Endometrial microvascular endothelial cells (primary cell): Measurements from ENCODE around the gene OBSCN. TPM values are rescaled to one million over a fixed set of nuclear protein-coding genes. Genes with fewer than 3 reads are reported as not detected.

Source experiments
- in situ Hi-C: cut with HindIII; loops from 2 replicates; pipeline ENCODE4 v1.10.0; 2017; ENCODE audit warnings: low sequenced_read_pairs, low pct_unique_long_range_greater_than_20kb; ENCODE audit errors: inconsistent ontology term
- total RNA-seq: library from RNA; depleted of rRNA; stranded (reverse); fragments of >200 nt; gene quantifications from one replicate; pipeline ENCODE4 v1.2.3, GENCODE V29; 2015; ENCODE audit errors: inconsistent ontology term

Gene OBSCN
- total RNA-seq, 1 donor from 2014 or later = 0.37 TPM

DNA sequence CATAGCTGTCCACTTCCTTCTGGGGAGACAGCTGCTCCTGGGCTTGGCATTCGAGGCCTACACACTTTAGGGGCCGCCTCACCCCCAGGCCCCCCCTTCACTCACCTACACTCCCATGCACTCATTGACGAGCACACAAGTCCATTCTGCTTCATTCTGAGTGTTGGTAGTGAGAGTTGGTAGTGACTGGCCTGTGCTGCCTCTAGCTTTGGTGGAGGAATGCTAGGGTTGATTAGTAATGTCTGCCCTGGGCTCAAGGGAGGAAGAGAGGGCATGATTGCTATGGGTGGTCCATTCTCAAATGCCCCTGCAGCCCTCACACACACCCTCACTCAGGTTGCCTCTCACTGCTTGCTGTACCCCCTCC, 168.4 kb downstream of the OBSCN start:
- in situ Hi-C loops = no loop called here

DNA sequence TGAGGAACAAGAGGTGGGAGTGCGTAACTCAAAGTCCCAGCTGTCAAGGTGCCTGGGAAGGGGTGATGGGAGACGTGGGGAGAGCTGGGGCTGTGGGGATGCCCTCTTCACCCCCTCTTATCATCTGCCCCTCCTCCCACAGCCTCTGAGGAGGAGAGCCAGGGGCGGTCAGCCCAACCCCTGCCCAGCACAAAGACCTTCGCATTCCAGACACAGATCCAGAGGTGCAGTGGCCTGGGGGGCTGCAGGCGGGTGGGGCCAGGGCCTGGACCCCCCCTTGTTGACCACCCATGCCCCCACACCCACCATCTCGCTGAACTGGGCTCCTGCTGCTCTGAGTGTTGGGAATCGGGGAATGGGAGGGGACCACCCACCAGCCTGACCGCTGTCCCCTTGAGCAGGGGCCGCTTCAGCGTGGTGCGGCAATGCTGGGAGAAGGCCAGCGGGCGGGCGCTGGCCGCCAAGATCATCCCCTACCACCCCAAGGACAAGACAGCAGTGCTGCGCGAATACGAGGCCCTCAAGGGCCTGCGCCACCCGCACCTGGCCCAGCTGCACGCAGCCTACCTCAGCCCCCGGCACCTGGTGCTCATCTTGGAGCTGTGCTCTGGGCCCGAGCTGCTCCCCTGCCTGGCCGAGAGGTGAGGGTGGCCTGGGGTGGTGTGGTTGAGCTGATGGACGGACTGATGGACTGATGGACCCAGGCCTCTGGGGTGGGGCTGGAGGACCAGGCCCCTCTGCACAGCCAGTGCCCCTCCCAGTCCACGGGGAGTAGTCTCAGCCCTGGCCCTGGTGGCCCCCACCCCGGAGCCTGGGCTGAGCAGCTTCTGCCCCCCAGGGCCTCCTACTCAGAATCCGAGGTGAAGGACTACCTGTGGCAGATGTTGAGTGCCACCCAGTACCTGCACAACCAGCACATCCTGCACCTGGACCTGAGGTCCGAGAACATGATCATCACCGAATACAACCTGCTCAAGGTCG, 169.1 kb downstream of the OBSCN start:
- in situ Hi-C loops = no loop called here

GRCh38 chr1:228377664-228378089, 169.8 kb downstream of the OBSCN start:
- in situ Hi-C loops = no loop called here

DNA sequence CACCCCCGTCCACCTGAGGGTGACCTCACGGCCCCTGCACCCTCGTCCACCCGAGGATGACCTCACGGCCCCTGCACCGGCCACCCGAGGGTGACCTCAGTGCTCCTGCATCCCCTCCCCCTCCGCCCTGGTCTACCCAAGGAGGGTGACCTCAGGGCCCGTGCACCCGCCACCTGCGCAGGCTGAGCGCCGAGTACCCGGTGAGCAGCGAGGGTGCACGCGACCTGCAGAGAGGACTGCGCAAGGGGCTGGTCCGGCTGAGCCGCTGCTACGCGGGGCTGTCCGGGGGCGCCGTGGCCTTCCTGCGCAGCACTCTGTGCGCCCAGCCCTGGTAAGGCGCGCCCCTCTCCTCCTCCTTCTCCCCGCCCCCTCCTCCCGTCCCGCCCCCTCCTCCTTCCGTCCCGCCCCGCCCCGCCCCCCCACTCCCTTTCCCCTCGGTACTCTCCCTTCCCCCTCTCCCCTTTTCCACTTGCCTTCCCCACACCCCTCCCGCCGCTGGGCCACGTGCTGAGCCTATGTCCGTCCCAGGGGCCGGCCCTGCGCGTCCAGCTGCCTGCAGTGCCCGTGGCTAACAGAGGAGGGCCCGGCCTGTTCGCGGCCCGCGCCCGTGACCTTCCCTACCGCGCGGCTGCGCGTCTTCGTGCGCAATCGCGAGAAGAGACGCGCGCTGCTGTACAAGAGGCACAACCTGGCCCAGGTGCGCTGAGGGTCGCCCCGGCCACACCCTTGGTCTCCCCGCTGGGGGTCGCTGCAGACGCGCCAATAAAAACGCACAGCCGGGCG, 170.4 kb downstream of the OBSCN start:
- in situ Hi-C loops = no loop called here

GRCh38 chr1:228378873-228379460, 171.1 kb downstream of the OBSCN start:
- in situ Hi-C loops = no loop called here

GRCh38 chr1:228379666-228380065, 171.8 kb downstream of the OBSCN start:
- in situ Hi-C loops = no loop called here

DNA sequence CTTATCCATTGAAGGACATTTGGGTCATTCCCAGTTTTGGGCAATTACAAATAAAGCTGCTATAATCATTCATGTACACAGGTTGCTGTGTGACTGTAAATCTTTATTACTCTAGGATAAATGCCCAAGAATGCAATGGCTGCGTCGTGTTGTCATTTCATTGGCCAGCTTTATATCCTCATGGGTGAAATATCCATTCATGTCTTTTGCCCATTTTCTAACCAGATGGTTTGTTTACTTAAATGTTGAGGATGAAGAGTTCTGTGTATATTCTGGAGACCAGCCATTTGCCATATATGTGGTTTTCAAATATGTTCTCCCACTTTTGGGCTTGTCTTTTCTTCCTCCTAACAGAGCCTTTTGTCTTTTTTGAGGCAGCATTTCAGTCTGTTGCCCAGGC, 173.5 kb downstream of the OBSCN start:
- in situ Hi-C loops = no loop called here

DNA sequence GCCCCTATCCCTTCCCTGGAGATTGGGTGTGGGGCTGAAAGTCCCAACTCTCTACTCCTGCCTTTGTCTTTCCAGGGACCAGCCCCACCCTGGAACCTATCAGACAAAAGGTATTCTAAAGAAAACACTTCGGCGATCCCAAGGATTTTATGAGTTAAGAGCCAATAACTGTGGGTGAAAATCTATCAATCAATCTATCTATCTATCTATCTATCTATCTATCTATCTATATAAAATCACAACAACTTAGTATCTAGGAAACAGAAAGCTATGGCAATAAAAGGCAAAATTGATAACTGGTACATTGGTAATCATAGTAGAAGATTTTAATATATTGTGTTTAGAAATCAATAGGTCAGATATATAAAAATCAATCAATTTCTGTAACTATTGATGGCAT, 175.9 kb downstream of the OBSCN start:
- in situ Hi-C loops = no loop called here

GRCh38 chr1:228385232-228385631, 177.4 kb downstream of the OBSCN start:
- in situ Hi-C loops = no loop called here

DNA sequence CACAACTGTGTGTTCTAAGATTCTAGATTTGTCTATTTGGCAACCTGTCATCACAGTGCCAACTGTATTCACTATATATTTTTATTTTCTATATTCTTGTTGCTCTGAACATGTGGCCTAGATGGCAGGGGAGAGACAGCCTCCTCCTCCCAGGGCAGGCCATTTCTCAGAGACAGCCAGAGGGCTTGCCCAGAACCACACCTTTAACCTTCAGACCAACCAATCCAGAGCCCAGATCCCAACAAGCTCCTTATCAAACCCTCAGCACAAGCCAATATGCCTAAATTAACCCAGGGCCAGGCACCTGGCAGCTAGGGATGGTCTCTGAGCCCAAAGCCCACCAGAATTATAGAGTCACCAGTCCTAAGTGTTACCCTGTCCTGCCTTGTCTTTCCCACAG, 179.5 kb downstream of the OBSCN start:
- in situ Hi-C loops = no loop called here

DNA sequence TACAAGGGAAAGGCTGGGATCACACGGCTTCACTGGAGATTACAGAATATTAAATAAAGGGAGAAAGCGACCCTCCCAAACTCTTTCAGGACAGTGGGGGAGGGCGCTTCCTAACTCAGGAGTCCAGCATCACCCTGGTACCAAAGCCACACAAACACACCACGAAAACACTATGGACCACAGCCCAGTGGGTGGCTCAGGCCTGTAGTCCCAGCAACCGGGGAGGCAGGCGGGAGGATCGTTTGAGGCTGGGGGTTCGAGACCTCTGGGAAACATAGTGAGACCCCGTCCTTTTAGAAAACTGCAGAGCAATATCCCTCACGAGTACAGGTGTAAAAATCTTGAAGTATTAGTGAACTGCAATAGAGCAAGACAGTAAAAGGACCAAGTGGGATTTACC, 182.8 kb downstream of the OBSCN start:
- in situ Hi-C loops = no loop called here

- in situ Hi-C loops = no loop called here
These were observed 183.7 kb downstream of the OBSCN start for GRCh38 chr1:228391411-228392020.

DNA sequence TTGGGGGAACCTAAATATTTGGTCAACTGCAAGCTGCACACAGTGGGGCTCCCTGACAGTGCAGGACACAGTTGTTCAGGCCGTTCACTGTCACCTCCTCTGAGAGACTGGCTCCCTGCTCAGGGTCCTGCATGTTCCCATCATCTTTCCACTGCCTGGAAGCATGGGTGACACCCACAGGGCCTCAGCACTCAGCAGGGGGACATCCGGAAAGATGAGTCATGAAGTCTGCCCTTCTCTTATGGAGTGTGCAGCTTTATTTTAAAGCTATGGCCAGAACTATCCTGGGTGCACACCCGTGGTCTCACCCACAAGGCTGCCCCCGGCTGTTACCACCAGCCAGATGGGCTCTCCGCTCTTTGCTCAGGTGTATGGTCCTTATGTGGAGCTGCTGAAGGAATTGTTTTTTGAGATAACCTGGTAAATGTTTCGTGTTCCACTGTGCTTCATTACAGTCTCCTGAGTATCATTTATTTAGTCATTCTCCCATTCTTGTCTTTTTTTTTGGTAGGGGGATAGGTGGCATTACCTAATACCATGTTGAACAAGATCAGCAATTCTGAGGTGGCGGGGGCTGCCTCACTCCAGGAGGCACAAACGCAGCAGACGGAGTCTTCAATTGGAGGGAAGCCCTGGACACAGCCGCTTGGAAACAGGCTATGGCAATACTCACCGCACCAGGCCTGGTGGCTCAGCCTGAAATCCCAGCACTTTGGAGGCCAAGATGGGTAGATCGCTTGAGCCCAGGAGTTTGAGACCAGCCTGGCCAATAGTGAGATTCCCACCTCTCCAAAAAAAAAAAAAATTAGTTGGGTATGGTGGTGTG, 184.5 kb downstream of the OBSCN start:
- in situ Hi-C loops = no loop called here

- in situ Hi-C loops = no loop called here
These were observed 185.4 kb downstream of the OBSCN start for GRCh38 chr1:228393268-228393701.

DNA sequence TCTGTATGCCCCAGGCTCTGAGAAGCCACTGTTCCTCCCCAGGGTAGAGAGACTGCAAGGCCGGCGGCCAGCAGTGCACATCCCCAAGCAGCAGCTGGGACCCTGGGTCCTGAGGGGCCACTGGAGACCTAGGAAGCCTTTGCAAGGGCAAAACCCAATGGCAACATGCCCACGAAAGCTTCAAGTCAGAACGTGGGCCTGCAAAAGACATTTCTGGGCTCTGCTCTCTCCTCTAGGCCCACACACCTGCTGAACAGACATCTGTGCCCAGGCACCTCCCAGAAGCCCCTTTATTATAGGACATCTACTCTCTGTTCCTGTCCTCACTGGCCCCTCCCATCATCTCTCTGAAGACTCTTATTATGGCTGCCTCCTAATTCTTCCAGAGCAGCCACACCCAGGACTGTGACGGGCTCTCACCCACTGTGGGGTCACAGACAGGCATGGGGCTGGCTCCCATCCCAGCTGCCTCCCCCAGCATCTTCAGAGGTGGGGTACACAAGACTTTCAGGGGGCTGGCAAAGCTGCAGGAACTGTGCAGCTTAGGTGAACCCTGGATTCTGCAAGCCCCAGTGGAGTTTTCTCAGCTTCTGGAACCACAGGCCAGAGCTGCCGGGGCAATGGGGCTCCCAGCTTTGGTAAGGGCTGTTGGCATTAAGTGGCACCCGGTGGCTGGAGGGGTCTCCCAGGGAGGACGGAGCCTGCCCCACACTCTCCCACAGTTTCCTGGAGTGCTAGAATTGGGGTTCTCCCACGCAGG, 186.1 kb downstream of the OBSCN start:
- in situ Hi-C loops = no loop called here

DNA sequence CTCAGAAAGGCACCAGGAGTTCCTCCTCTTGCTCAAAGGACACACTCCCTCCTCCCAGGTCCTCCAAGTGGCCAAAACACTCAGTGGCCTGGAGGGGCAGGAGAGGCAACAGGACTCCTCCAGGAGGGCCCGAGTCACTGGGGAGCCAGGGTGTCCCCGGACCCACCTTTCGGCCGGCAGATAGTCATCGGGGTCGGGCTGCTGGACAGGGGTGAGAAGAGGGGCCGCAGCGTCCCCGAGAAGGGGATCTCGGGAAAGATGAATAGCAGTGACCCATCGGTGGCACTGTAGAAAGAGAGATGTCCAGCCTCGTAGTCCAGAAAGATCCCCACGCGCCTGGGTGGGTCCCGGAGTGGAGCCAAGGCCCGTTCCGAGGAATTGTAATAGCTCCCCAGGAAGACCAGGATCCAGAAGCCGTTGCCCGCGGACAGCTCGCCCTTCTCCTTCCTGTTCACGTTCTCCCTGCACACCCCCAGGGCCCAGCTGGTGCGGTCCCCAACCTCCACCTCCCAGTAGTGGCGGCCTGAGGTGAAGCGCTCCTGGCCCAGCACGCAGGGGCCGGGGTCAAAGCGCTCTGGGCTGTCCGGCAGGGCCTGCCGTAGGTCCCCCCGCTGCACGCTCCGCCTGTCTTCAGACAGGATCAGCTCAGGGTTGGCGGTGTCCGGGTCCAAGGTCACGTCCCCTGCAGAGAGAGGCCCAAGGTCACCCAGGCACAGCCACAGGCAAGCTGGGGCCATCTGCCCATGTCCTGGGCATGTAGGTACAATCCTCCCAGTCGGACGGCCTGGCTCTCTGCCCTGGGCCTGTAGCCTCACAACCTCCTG, 186.9 kb downstream of the OBSCN start:
- in situ Hi-C loops = no loop called here
